T-helper 2 cell treated with Interferon-gamma antibody and Interleukin-4, amounts not matched to agents 100 ng/mL and 5 ng/mL, for 36 hours (primary cell): ENCODE measurements around the gene MGLL. TPM values are rescaled to one million over a fixed set of nuclear protein-coding genes. Genes with fewer than 3 reads are reported as not detected.

Experiments used
- intact Hi-C: fragments of 100-400 bp; cut with micrococcal nuclease; formaldehyde crosslinking; loops from one replicate; pipeline ENCODE4 v1.15.1; 2023
- total RNA-seq: library from RNA; stranded (reverse); gene quantifications from 2 replicates; pipeline ENCODE4 v1.2.3, GENCODE V29; 2022

MGLL gene
- total RNA-seq, 1 donor from 2014 or later: 3.8 TPM

GRCh38 chr3:127639173-127640041 is 182.9 kb downstream of the MGLL start:
- intact Hi-C loops: loop anchor here (5.0 kb wide), 1 partner anchor 47 kb away; the partner anchor contains the start of gene TPRA1

Other genes starting within 250 kb of the MGLL start
- 27.9 and 31.1 TPM in 2 replicates for gene TPRA1, start 231.8 kb downstream of the MGLL start, total RNA-seq
- gene MCM2, start 224.1 kb downstream of the MGLL start, total RNA-seq: 177 and 179 TPM in 2 replicates
- gene PODXL2, start 193.3 kb downstream of the MGLL start, total RNA-seq: 2.2 and 2.9 TPM in 2 replicates
- 21.9 and 22.0 TPM in 2 replicates for gene ABTB1, start 149.6 kb downstream of the MGLL start, total RNA-seq
- not detected in 2 replicates for gene KBTBD12, start 92.7 kb upstream of the MGLL start, total RNA-seq
- 235 and 252 TPM in 2 replicates for gene SEC61A1, start 229.9 kb upstream of the MGLL start, total RNA-seq